GM12801 (cell line): Measurements from ENCODE around the gene ECSIT.

Experiments used
- TF ChIP-seq, protein P1 (sequence below): IDR thresholded peaks from one replicate; pipeline ENCODE4 v1.5.1; 2011; ENCODE audit warnings: control low read depth; ENCODE audit not compliant: insufficient read length; ENCODE audit errors: extremely low read depth

Gene ECSIT

DNA sequence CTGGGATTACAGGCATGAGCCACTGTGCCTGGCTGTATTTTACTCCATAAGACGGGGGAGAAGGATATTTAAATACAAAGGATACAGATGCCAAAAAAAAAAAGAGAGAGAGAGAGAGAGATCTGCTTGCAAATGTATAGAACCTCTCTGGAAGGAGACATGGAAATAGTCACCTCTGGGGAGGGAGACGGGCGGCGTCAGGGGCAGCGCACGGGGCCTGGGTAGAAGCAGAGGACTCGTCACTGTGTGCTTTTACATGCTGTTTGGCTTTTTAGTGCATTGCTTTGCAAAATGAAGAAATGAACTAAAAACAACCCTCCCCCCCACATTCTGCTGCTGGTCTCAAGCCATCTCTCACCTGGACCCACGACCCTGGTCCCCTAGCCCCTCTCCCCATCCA lies 18.5 kb downstream of the ECSIT start:
- TF ChIP-seq, protein P1, sequence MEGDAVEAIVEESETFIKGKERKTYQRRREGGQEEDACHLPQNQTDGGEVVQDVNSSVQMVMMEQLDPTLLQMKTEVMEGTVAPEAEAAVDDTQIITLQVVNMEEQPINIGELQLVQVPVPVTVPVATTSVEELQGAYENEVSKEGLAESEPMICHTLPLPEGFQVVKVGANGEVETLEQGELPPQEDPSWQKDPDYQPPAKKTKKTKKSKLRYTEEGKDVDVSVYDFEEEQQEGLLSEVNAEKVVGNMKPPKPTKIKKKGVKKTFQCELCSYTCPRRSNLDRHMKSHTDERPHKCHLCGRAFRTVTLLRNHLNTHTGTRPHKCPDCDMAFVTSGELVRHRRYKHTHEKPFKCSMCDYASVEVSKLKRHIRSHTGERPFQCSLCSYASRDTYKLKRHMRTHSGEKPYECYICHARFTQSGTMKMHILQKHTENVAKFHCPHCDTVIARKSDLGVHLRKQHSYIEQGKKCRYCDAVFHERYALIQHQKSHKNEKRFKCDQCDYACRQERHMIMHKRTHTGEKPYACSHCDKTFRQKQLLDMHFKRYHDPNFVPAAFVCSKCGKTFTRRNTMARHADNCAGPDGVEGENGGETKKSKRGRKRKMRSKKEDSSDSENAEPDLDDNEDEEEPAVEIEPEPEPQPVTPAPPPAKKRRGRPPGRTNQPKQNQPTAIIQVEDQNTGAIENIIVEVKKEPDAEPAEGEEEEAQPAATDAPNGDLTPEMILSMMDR, result no peak

DNA sequence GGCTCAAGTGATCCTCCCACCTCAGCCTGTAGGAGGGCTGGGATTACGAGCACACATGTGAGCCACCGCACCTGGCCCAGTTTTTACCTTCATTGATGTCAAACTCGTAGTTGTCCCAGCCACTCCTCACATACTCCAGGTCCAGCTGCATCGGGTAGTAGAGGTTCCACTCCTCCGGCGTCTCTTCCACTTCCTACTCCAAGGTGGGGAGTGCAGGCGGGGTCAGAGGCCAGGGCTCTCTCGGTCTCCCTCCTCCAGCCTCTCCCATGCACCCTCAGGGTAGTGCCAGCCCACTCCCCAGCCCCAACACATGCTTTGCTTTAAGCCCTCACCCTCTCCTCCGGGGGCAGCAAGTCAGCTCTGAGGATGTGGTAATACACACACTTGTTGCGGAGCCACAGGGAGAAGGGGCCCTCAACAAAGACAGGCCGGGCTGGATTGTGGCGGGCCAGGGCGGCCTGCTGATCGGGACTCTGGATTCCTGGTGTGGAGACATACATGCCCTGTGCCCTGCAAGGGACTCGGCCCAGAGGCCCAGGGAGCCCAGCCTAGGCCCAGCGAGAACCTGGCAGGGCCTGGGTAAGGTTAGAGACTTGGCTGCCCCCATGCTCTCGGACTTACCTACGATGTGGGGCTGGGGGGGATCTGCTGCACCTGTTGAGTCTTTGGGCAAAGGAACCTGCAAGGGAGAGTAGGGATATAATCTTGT lies 21.4 kb downstream of the ECSIT start:
- TF ChIP-seq, protein P1, result no peak

DNA sequence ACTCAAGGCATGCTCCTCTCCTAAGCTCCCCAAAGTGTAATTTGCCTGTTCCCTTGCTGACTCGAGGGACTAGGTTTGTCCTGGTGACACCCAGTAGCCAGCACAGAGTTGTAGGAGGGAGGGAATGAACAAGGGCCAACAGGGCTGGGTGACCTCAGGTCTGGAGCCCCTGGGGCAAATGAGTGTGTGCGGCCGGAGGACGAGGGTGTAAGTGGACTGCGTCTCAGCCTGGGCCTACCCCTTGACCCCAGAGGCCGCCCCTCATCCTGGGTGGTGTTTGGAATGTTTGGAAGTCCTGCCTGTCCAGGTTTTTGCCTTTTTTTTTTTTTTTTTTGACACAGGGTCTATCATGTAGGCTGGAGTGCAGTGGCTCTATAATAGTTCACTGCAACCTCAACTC lies 22.0 kb downstream of the ECSIT start:
- TF ChIP-seq, protein P1, result no peak

DNA sequence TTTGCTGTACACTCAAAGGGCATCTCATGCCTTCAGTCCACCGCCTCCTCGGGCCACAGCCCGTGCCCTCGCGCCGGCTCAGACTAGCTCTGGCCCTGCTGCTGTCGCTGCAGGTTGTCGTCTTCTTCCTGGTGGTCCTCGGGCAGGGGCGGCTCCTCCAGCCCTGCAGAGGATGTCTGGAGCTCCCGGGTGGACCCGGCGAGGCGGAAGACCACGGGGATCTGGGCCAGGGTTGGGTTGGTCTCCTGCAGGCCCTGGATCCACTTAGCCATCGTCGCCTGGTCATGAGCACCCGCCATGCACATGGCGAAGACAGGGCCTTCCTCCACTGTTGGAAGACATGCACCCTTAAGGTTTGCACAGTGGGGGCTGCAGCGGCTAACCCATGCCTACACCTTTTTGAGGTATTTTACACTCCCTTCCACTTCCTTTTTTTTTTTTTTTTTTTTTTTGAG lies 22.8 kb downstream of the ECSIT start:
- TF ChIP-seq, protein P1, result no peak

DNA sequence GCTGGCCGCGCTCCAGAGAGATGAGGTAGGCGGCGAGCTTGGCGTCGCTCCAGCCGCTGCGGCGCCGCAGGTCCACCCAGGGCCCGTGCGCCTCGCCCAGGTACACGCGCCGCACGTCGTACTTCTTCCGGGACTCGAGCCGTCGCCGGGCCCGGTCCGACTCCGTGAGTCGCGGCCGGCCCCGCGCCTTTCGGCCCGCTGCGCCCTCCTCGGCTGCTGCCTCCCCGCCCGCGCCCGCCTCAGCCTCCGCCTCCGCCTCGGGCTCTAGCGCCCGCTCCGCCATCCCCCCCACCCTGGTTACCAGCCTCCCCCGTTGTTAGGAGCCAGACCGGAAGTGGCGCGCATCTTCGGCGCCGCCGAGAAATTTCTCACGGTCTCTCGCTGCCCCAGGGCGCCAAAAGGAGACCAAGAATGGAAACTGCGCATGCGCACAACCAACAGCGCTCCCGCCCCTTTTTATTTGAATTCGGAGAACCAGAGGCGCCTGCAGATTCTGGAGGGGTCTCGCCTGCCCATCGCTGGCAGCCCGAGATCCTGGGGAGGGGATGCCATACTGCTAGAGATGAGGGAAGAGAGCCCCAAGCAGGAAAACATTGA lies 23.3 kb downstream of the ECSIT start, which contains the start of gene ZNF653:
TSS of gene ZNF653 (minus strand) at position 336 of the 597 bp plus-strand sequence. CDS start at position 283, 53 bp downstream.
- TF ChIP-seq, protein P1, result no peak

DNA sequence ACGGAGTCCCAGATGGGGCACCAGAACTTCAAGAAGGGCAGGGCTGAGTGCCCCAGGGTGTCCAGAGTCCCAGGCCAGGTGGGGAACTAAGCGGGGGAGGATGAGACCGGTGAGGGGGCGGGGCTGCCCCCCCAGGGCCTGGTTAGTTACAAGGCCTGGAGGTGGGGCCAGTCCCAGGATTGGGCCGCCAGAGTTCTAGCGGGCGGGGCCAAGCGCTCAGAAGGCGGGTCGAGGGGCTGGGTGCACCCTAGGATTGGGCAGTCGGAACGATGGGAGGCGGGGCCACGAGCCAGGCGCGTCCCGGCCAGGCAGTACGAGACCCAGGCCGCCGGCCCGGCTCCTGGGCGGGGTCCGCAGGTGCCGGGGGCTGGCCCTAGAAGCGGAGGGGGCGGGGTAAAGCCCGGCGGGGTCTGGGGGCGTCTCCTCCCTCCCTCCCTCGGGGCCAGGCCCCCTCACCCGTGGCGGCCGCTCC lies 23.9 kb downstream of the ECSIT start:
- TF ChIP-seq, protein P1, result no peak

DNA sequence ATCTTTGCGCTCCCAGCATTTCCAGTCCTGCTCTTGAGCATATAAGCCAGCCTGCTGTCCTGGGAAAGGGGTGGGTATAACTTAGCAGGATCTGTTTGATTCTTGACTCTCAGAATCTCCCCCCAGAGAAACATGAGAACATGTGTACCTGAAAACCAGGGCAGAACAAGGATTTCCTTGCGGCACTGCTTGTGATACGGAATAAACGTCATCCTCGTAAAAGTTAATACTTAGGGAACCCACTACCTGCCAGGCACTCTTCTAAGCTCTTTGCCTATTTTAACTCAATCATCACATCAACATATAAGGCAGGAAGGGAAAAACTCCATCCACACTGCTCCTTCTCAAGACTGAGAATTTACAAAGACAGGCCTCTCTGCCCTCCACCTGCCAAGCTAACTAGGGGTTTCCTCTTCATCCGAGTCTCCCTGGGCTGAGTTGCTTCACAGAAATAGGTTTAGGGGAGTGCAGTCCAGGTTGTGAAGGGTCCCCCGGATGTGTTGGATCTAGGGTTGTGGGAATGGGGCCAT lies 24.4 kb downstream of the ECSIT start:
- TF ChIP-seq, protein P1, result no peak
